PC-9 (cell line): ENCODE data around the gene SHROOM2. TPM values are rescaled to one million over a fixed set of nuclear protein-coding genes. Genes with fewer than 3 reads are reported as not detected.

Experiments
- BruUV-seq: library from RNA; stranded (reverse); fragments of 400-500 nt; replicated peaks from 2 replicates; lab custom pipeline; 2021; lab: Mats Ljungman, UMichigan
- CTCF ChIA-PET: fragments of 300-600 bp; sonication (Branson Sonifier 250); formaldehyde crosslinking; loops from one replicate; lab custom pipeline; 2022; ENCODE audit warnings: antibody characterized with exemption; lab: Charles Lee
- POLR2A ChIA-PET: fragments of 300-600 bp; sonication (Branson Sonifier 250); formaldehyde crosslinking; loops from one replicate; lab custom pipeline; 2022; ENCODE audit warnings: antibody characterized with exemption; ENCODE audit not compliant: unreplicated experiment; lab: Charles Lee
- DNase-seq, 2 experiments: peaks; one replicate each; pipeline versions ENCODE4 v3.0.0 to v3.0.0-alpha.2; 2015 to 2022; ENCODE audit warnings: mixed read lengths in 1 of 2
- H2AFZ ChIP-seq: fragments of 200-600 bp; sonication (generic); 2 replicates; pipeline ENCODE4 v1.8.1; 2017; ENCODE audit warnings: antibody characterized with exemption
- H3F3A ChIP-seq: fragments of 200-600 bp; sonication (generic); 2 replicates; pipeline ENCODE4 v1.8.1; 2017; ENCODE audit warnings: antibody characterized with exemption, mild to moderate bottlenecking, low read depth; ENCODE audit not compliant: insufficient read depth
- H3K27ac ChIP-seq: fragments of 200-600 bp; sonication (generic); 2 replicates; pipeline ENCODE4 v1.6.1; 2016; ENCODE audit warnings: mixed run types
- H3K27me3 ChIP-seq: fragments of 200-600 bp; sonication (generic); 2 replicates; pipeline ENCODE4 v1.6.1; 2016; ENCODE audit warnings: low read depth, mixed run types; ENCODE audit not compliant: insufficient read depth
- H3K36me3 ChIP-seq: fragments of 200-600 bp; sonication (generic); 2 replicates; pipeline ENCODE4 v1.6.1; 2016; ENCODE audit warnings: low read depth, mixed run types
- H3K4me1 ChIP-seq: fragments of 200-600 bp; sonication (generic); replicated peaks from 2 replicates; pipeline ENCODE4 v1.6.1; 2016; ENCODE audit warnings: mixed run types; ENCODE audit not compliant: insufficient read depth
- H3K4me2 ChIP-seq: fragments of 200-600 bp; sonication (generic); 2 replicates; pipeline ENCODE4 v1.6.1; 2017; ENCODE audit warnings: mixed run types
- H3K4me3 ChIP-seq: fragments of 200-600 bp; sonication (generic); 2 replicates; pipeline ENCODE4 v1.6.1; 2016; ENCODE audit warnings: mixed run types
- H3K79me2 ChIP-seq: fragments of 200-600 bp; sonication (generic); 2 replicates; pipeline ENCODE4 v1.6.1; 2017; ENCODE audit warnings: low read depth, mixed run types
- H3K9me2 ChIP-seq: fragments of 200-600 bp; sonication (generic); 2 replicates; pipeline ENCODE4 v1.8.1; 2017; ENCODE audit warnings: mild to moderate bottlenecking; ENCODE audit not compliant: insufficient read depth
- H3K9me3 ChIP-seq: fragments of 200-600 bp; sonication (generic); 2 replicates; pipeline ENCODE4 v1.8.1; 2016; ENCODE audit warnings: low read depth; ENCODE audit not compliant: insufficient read depth
- H4K20me1 ChIP-seq: fragments of 200-600 bp; sonication (generic); 2 replicates; pipeline ENCODE4 v1.8.1; 2017; ENCODE audit not compliant: insufficient read depth
- CTCF ChIP-seq: fragments of 200-600 bp; sonication (generic); conservative IDR thresholded peaks from 2 replicates; pipeline ENCODE4 v1.6.1; 2017; ENCODE audit warnings: mixed run types, antibody characterized with exemption, mild to moderate bottlenecking, moderate library complexity
- EZH2 ChIP-seq: fragments of 200-600 bp; sonication (generic); IDR thresholded peaks from 2 replicates; pipeline ENCODE4 v1.8.0; 2017; ENCODE audit warnings: antibody characterized with exemption, low read depth
- intact Hi-C: fragments of 100-400 bp; cut with micrococcal nuclease; formaldehyde crosslinking; loops from one replicate; pipeline ENCODE4 v1.10.0; 2022; ENCODE audit not compliant: unreplicated experiment
- total RNA-seq: library from RNA; stranded (reverse); gene quantifications from 2 replicates; pipeline ENCODE4 v1.2.3, GENCODE V29; 2021

Gene SHROOM2
- total RNA-seq, 1 experiment from 2014 or later, result 0.17 TPM

- Histone ChIP-seq H4K20me1 (no peaks in the 10 kb centered on the region), H3K27me3 (peaks cover 27% of the 10 kb centered on the region; the same call in 1 of the 2 replicates), H3K9me2 (no peaks in the 10 kb centered on the region), H3K4me3 (no peak overlapping the region), H3K79me2 (no peaks in the 10 kb centered on the region), H3K9me3 (no peaks in the 10 kb centered on the region), H3K4me1 (no peaks in the 10 kb centered on the region), H3K36me3 (no peaks in the 10 kb centered on the region), H2AFZ (no peak overlapping the region), H3F3A (no peaks in the 10 kb centered on the region), H3K4me2 (no peak overlapping the region), H3K27ac (no peak overlapping the region)
- ChIA-PET CTCF (no interaction called here), POLR2A (no interaction called here)
- intact Hi-C loops, result no loop called here
- no peak for DNase-seq
- TF ChIP-seq EZH2 (no peak), CTCF (no peak)
- no TSS peak for BruUV-seq
Measured at GRCh38 chrX:9794495-9794894, 8.3 kb downstream of the SHROOM2 start.

- Histone ChIP-seq H3K36me3 (no peaks in the 10 kb centered on the region), H2AFZ (no peak overlapping the region), H3F3A (no peaks in the 10 kb centered on the region), H3K9me2 (no peaks in the 10 kb centered on the region), H3K79me2 (no peaks in the 10 kb centered on the region), H3K4me2 (no peak overlapping the region), H3K4me1 (no peaks in the 10 kb centered on the region), H3K27me3 (peaks cover 20% of the 10 kb centered on the region; the same call in 1 of the 2 replicates), H3K27ac (no peak overlapping the region), H4K20me1 (no peaks in the 10 kb centered on the region), H3K4me3 (no peak overlapping the region), H3K9me3 (no peaks in the 10 kb centered on the region; the same call in 1 of the 2 replicates)
- CTCF ChIA-PET, result no interaction called here
- DNase-seq, result no peak
- POLR2A ChIA-PET, result no interaction called here
- no peak for TF ChIP-seq EZH2
- no peak for TF ChIP-seq CTCF
- no TSS peak for BruUV-seq
- intact Hi-C loops, result no loop called here
Measured at GRCh38 chrX:9797384-9798360, 11.4 kb downstream of the SHROOM2 start.

- Histone ChIP-seq H3K9me3 (no peaks in the 10 kb centered on the region; the same call in 1 of the 2 replicates), H3K4me2 (no peak overlapping the region), H3K36me3 (no peaks in the 10 kb centered on the region), H3K27ac (no peak overlapping the region), H3K27me3 (no peaks in the 10 kb centered on the region), H3K4me1 (no peaks in the 10 kb centered on the region), H2AFZ (no peak overlapping the region), H4K20me1 (no peaks in the 10 kb centered on the region), H3K9me2 (no peaks in the 10 kb centered on the region), H3F3A (no peaks in the 10 kb centered on the region), H3K79me2 (no peaks in the 10 kb centered on the region), H3K4me3 (no peak overlapping the region)
- TF ChIP-seq CTCF, result no peak
- no peak for TF ChIP-seq EZH2
- no peak for DNase-seq
- ChIA-PET POLR2A (no interaction called here), CTCF (no interaction called here)
- BruUV-seq, result no TSS peak
- intact Hi-C loops, result no loop called here
Measured at GRCh38 chrX:9802737-9803136, 16.5 kb downstream of the SHROOM2 start.
